Measurements from ENCODE around the gene METTL16.

METTL16 gene

GRCh38 chr17:2406903-2407790 is 104.5 kb downstream of the METTL16 start:
- TF ChIP-seq, protein P1, sequence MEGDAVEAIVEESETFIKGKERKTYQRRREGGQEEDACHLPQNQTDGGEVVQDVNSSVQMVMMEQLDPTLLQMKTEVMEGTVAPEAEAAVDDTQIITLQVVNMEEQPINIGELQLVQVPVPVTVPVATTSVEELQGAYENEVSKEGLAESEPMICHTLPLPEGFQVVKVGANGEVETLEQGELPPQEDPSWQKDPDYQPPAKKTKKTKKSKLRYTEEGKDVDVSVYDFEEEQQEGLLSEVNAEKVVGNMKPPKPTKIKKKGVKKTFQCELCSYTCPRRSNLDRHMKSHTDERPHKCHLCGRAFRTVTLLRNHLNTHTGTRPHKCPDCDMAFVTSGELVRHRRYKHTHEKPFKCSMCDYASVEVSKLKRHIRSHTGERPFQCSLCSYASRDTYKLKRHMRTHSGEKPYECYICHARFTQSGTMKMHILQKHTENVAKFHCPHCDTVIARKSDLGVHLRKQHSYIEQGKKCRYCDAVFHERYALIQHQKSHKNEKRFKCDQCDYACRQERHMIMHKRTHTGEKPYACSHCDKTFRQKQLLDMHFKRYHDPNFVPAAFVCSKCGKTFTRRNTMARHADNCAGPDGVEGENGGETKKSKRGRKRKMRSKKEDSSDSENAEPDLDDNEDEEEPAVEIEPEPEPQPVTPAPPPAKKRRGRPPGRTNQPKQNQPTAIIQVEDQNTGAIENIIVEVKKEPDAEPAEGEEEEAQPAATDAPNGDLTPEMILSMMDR (IDR thresholded peaks at IDR 0.05; ENCODE audit: low read depth, low read length), result no peak
- in situ Hi-C loops (cut with HindIII; ENCODE audit: low sequenced_read_pairs), result no loop called here
- H3K4me3 ChIP-seq (ENCODE audit: low read depth, low read length), result no peak overlapping the region
- DNase-seq (ENCODE audit: low read depth, low spot score), result peak; percentile 90

DNA sequence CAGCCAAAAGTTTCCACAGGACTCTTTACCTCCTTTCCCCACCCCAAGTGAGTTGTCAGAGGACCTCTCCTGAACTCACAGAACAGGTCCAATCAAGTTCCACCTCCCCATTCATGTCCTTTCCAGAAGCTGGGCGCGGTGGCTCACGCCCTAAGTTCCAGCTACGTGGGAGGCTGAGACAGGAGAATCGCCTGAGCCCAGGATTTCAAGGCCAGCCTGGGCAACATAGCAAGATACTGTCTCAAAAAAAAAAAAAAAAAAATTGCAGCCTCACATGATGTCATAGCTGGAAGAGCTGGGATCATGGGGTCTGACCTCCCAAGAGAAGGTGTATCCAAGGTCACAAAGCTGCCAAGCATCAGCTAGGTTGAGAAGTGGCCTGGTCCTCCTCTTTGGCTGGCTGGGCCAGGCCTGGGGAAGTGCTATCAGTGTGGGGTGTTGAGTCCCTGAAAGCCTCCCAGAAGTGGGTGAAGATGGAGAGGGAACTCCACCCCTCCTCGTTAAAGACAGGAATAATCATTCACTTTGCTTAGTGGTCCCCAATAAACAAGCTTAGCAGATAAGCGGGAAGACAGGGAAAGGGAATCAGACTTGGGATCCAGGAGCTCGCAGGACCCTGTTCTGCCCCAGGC is 105.3 kb downstream of the METTL16 start:
- in situ Hi-C loops (cut with HindIII; ENCODE audit: low sequenced_read_pairs), result no loop called here
- no peak overlapping the region for H3K4me3 ChIP-seq (ENCODE audit: low read depth, low read length)
- TF ChIP-seq, protein P1 (IDR thresholded peaks at IDR 0.05; ENCODE audit: low read depth, low read length), result no peak
- DNase-seq (ENCODE audit: low read depth, low spot score), result no peak

DNA sequence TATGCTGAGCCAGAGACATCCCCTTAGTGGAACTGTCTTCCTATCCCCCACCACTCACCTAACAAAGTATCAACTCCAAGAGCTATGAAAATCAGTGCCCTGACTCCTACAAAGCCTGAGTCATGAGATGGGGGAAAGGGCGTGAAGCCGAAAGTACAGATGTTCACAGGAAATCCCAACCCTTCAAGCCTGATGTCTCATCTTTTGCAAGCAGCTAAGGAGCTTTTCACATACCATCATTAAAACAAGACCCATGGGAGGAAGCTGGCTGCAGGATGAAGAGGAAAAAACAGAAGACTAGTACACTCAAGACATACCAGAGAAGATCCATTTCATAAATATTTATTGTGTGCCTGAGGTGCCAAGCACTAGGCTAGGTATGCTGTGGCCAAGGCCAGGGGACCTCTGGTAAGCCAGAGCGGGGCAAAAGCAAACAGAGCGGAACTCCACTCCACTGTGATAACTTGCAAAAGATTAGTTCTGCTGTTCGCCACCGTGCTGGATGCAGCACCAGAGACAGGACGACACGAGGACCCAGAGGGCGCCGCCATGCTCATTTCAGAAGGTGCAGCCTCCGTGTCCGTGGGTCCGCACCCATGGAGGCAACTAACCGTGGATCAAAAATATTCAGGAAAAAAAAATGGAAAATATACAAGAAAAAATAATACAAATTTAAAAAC is 106.3 kb downstream of the METTL16 start:
- DNase-seq (ENCODE audit: low read depth, low spot score), result peak; percentile 86
- TF ChIP-seq, protein P1 (IDR thresholded peaks at IDR 0.05; ENCODE audit: low read depth, low read length), result no peak
- in situ Hi-C loops (cut with HindIII; ENCODE audit: low sequenced_read_pairs), result no loop called here
- H3K4me3 ChIP-seq (ENCODE audit: low read depth, low read length), result no peak overlapping the region

DNA sequence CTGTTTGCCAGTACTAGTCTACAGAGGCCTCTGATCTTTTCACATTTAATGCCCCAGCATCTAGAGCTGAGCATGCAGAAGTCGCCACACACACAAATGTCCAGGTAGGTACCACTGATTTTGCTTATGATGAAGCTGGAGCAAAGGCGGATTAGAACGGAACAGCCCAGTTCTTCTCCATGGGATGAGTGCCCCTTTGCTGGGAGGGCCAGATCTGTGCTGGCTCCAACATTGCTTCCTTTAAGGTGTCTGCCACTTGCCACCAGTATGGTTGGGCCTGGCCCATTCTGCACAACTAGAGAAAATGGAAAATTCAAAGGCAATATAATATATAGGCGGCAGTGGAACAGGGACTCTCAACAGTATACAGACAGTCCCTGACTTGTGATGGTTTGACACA is 108.6 kb downstream of the METTL16 start:
- TF ChIP-seq, protein P1 (IDR thresholded peaks at IDR 0.05; ENCODE audit: low read depth, low read length), result no peak
- no peak overlapping the region for H3K4me3 ChIP-seq (ENCODE audit: low read depth, low read length)
- DNase-seq (ENCODE audit: low read depth, low spot score), result no peak
- in situ Hi-C loops (cut with HindIII; ENCODE audit: low sequenced_read_pairs), result no loop called here

- H3K4me3 ChIP-seq (ENCODE audit: low read depth, low read length), result peak overlapping the region; percentile 47
- TF ChIP-seq, protein P1 (IDR thresholded peaks at IDR 0.05; ENCODE audit: low read depth, low read length), result no peak
- no peak for DNase-seq (ENCODE audit: low read depth, low spot score)
- in situ Hi-C loops (cut with HindIII; ENCODE audit: low sequenced_read_pairs), result no loop called here
Observed at GRCh38 chr17:2402544-2402943, 109.1 kb downstream of the METTL16 start.

DNA sequence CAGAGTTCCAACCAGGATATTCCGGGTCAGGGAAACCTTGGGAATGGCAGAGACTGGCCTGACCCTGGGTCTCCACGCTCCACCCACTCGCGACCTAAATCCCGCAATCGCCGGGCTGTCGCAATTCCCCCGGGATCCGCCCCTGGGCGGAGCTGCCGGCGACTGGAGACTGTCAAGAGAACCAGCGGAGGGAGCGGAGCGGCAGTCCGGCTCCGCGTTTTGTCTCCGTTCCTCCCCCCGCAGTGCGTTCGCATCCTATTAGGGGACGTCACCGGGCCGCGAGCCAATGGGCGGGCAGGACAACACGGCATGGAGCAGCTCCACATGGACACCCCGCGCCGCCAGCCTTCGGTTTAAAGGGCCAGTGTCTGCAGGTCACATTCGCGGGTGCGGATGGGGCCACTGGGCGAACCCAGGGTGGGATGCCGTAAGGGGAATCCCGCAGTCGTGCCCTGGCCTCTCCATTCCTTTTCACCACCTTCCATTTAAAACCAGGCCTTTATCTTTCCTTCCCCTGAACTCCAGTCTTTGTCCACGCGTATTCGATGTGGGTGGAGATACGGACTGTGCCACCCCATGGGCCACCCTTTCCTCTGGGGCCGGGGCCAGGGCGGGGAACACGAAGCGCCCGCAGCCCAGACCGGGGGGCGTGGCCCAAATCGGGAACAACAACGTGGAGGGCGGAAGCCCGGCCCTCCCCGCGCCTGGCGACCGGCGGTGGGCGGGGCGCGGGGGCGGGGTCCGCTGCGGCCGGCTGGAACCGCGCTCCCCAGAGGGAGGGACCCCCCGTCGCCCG is 110.1 kb downstream of the METTL16 start:
- TF ChIP-seq, protein P1 (IDR thresholded peaks at IDR 0.05; ENCODE audit: low read depth, low read length), result no peak

More for the DNA sequence above, 110.1 kb downstream of the METTL16 start:
- H3K4me3 ChIP-seq (ENCODE audit: low read depth, low read length), result peak overlapping the region; percentile 56
- peak; percentile 100 for DNase-seq (ENCODE audit: low read depth, low spot score)
- in situ Hi-C loops (cut with HindIII; ENCODE audit: low sequenced_read_pairs), result no loop called here
